Superior temporal gyrus (tissue), 1 donor: Measurements from ENCODE around the gene ANKS6.

ENCODE experiments used
- DNase-seq: peaks from one replicate; pipeline ENCODE4 v3.0.0-alpha.2; 2016; ENCODE audit errors: extremely low spot score

Gene ANKS6

GRCh38 chr9:98738741-98739140 lies 57.6 kb downstream of the ANKS6 start:
- DNase-seq: no peak

- DNase-seq: no peak
Observed at GRCh38 chr9:98736226-98736625, 60.1 kb downstream of the ANKS6 start.

GRCh38 chr9:98732801-98733200 lies 63.6 kb downstream of the ANKS6 start:
- DNase-seq: no peak

- no peak for DNase-seq
Observed at GRCh38 chr9:98732091-98732490, 64.3 kb downstream of the ANKS6 start.

- DNase-seq: no peak
Observed at GRCh38 chr9:98730871-98731270, 65.5 kb downstream of the ANKS6 start.

GRCh38 chr9:98728500-98728899 lies 67.9 kb downstream of the ANKS6 start:
- DNase-seq: no peak

- no peak for DNase-seq
Observed at GRCh38 chr9:98727428-98727827, 68.9 kb downstream of the ANKS6 start.

- DNase-seq: peak; percentile 64
Observed at GRCh38 chr9:98726735-98727134, 69.6 kb downstream of the ANKS6 start.

- no peak for DNase-seq
Observed at GRCh38 chr9:98724810-98725530, 71.4 kb downstream of the ANKS6 start.

GRCh38 chr9:98721643-98722042 lies 74.7 kb downstream of the ANKS6 start:
- no peak for DNase-seq

- no peak for DNase-seq
Observed at GRCh38 chr9:98720402-98720801, 76.0 kb downstream of the ANKS6 start.

- DNase-seq: no peak
Observed at GRCh38 chr9:98719055-98719454, 77.3 kb downstream of the ANKS6 start.

GRCh38 chr9:98714833-98715232 lies 81.5 kb downstream of the ANKS6 start:
- no peak for DNase-seq

- DNase-seq: no peak
Observed at GRCh38 chr9:98712987-98713386, 83.4 kb downstream of the ANKS6 start.

GRCh38 chr9:98709968-98710965 lies 86.1 kb downstream of the ANKS6 start:
- no peak for DNase-seq

- DNase-seq: no peak
Observed at GRCh38 chr9:98708933-98709911, 87.1 kb downstream of the ANKS6 start, which contains the start of gene GABBR2. Gene GABBR2, minus strand, starts transcription at chr9:98708935. Its CDS starts 198 bp downstream, at chr9:98708737.

- no peak for DNase-seq
Observed at GRCh38 chr9:98708103-98708932, 88.0 kb downstream of the ANKS6 start.

- peak; percentile 61 for DNase-seq
Observed at GRCh38 chr9:98707166-98708102, 88.9 kb downstream of the ANKS6 start.

GRCh38 chr9:98706651-98707165 lies 89.6 kb downstream of the ANKS6 start:
- DNase-seq: peak; percentile 59
